CD1c-positive myeloid dendritic cell (primary cell): ENCODE measurements around the gene STAT6.

Experiments
- DNase-seq: peaks from one replicate; pipeline ENCODE4 v3.0.0-alpha.2; 2016; ENCODE audit errors: extremely low spot score

STAT6 gene

GRCh38 chr12:57101892-57102695, 9.1 kb downstream of the STAT6 start:
- peak; percentile 53 for DNase-seq

GRCh38 chr12:57099766-57100165, 11.4 kb downstream of the STAT6 start:
- DNase-seq = no peak

- peak; percentile 53 for DNase-seq
Observed at GRCh38 chr12:57099047-57099714, 12.0 kb downstream of the STAT6 start.

- DNase-seq = no peak
Observed at GRCh38 chr12:57098546-57098945, 12.6 kb downstream of the STAT6 start.

GRCh38 chr12:57097554-57097835, 13.7 kb downstream of the STAT6 start:
- no peak for DNase-seq

- no peak for DNase-seq
Observed at GRCh38 chr12:57096748-57097553, 14.2 kb downstream of the STAT6 start.

GRCh38 chr12:57096099-57096572, 15.0 kb downstream of the STAT6 start:
- no peak for DNase-seq

- no peak for DNase-seq
Observed at GRCh38 chr12:57095440-57095839, 15.7 kb downstream of the STAT6 start.

- no peak for DNase-seq
Observed at GRCh38 chr12:57094208-57095160, 16.7 kb downstream of the STAT6 start.

- DNase-seq = peak; percentile 79
Observed at GRCh38 chr12:57093415-57094207, 17.6 kb downstream of the STAT6 start.

GRCh38 chr12:57092876-57093414, 18.2 kb downstream of the STAT6 start:
- DNase-seq = no peak

GRCh38 chr12:57092529-57092862, 18.7 kb downstream of the STAT6 start:
- DNase-seq = no peak

- no peak for DNase-seq
Observed at GRCh38 chr12:57091638-57092528, 19.3 kb downstream of the STAT6 start.

- no peak for DNase-seq
Observed at GRCh38 chr12:57090924-57091637, 20.1 kb downstream of the STAT6 start.

GRCh38 chr12:57090490-57090889, 20.7 kb downstream of the STAT6 start:
- DNase-seq = no peak

GRCh38 chr12:57089271-57090245, 21.6 kb downstream of the STAT6 start:
- peak; percentile 52 for DNase-seq
